ENCODE results near the gene EVI5.
"Not testable (repeated sequence)": the region's sequence is repeated elsewhere in the genome, so short reads cannot be mapped to it uniquely, and the experiment has no call there.

EVI5 gene

DNA sequence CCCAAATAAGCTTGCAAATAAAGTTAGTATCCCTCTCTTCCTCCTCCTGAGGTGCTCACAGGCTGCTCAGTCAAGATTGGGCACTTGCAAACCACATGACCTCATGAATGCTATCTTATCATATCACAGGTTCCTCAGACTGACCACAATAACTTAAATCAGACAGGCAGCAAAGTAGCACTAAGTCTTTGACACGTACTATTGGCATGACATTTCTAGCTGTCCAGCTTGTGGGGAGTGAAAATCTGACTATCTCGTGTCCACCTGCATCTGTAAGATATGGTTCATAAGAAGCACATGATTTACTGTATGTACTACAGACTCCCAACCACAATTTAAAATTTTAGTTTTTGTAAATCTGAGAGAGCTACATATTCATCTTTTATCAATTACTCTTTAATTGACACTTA lies 240.1 kb downstream of the EVI5 start:
- H3K4me3 ChIP-seq (ENCODE audit: low read depth, low read length) = no peak overlapping the region
- no peaks in the 10 kb centered on the region for H3K9me3 ChIP-seq (ENCODE audit: control insufficient read depth, insufficient read depth, low read length)
- H3K36me3 ChIP-seq (ENCODE audit: control insufficient read depth, insufficient read depth, low read length) = no peaks in the 10 kb centered on the region
- H3K9ac ChIP-seq (ENCODE audit: low read depth, low read length) = no peak overlapping the region
- H3K27me3 ChIP-seq (ENCODE audit: control insufficient read depth, insufficient read depth, low read length) = no peaks in the 10 kb centered on the region
- no peaks in the 10 kb centered on the region for H3K4me1 ChIP-seq (ENCODE audit: control insufficient read depth, insufficient read depth, low read length)

DNA sequence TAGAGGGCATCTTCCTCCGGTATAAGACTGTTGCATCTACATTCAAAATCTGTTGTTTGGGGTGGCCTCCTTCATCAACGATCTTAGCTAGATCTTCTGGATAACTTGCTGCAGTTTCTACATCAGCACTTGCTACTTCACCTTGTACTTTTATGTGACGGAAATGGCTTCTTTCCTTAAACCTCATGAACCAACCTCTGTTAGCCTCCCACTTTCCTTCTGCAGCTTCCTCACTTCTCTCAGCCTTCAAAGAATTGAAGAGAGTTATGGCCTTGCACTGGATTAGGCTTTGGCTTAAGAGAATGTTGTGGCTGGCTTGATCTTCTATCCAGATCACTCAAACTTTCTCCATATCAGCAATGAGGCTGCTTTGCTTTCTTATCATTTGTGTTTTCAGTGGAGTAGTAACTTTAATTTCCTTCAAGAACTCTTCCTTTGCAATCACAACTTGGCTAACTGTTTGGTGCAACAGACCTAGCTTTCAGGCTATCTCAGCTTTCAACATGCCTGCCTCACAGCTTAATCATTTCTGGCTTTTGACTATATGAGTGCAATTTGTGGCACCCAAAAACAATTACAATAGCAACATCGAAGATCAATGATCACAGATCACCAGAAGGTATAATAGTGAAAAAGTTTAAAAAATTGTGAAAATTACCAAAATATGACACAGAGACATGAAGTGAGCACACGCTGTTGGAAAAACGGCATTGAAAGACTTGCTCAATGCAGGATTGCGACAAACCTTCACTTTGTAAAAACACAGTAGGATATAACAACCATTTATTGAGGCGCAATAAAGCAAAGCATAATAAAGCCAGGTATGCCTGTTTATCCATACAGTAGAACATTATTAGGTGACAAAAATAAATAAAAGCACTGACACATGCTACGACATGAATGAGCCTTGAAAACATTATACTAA lies 241.5 kb downstream of the EVI5 start:
- no peaks in the 10 kb centered on the region for H3K4me1 ChIP-seq (ENCODE audit: control insufficient read depth, insufficient read depth, low read length)
- no peaks in the 10 kb centered on the region for H3K27me3 ChIP-seq (ENCODE audit: control insufficient read depth, insufficient read depth, low read length)
- no peaks in the 10 kb centered on the region for H3K9me3 ChIP-seq (ENCODE audit: control insufficient read depth, insufficient read depth, low read length)
- no peak overlapping the region for H3K9ac ChIP-seq (ENCODE audit: low read depth, low read length)
- no peaks in the 10 kb centered on the region for H3K36me3 ChIP-seq (ENCODE audit: control insufficient read depth, insufficient read depth, low read length)
- H3K4me3 ChIP-seq (ENCODE audit: low read depth, low read length) = no peak overlapping the region

DNA sequence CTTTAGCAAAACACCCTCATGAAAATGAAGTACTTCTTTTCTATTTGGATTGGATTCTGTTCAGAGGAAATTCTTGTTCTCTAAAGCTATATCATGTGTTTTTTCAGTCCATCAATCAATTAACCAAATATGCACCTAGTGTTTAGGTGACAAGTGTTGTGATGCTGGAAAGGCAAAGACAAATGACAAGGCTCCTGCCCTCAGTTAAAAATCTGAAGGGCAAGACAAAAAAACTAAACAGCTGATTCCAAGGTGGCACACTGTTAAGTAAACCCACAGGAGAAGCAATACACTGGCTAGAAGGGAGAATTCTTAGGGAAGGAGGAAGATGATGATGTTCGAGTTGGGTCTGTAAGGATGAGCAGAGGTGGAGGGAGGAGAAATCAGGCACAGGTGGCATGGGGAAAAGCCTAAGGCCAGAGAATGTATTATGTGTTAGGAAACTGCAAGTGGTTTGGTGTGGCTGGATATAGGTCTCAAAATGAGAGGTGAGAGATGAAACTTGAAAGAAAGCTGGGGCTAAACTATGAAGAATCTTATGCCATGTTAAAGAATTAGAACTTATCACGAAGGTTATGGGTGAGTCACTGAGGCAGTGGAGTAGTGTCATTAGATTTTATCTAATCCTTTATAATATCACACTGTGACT lies 246.4 kb downstream of the EVI5 start:
- no peak overlapping the region for H3K9ac ChIP-seq (ENCODE audit: low read depth, low read length)
- no peaks in the 10 kb centered on the region for H3K4me1 ChIP-seq (ENCODE audit: control insufficient read depth, insufficient read depth, low read length)
- H3K9me3 ChIP-seq (ENCODE audit: control insufficient read depth, insufficient read depth, low read length) = no peaks in the 10 kb centered on the region
- no peaks in the 10 kb centered on the region for H3K27me3 ChIP-seq (ENCODE audit: control insufficient read depth, insufficient read depth, low read length)
- H3K36me3 ChIP-seq (ENCODE audit: control insufficient read depth, insufficient read depth, low read length) = no peaks in the 10 kb centered on the region
- H3K4me3 ChIP-seq (ENCODE audit: low read depth, low read length) = no peak overlapping the region

DNA sequence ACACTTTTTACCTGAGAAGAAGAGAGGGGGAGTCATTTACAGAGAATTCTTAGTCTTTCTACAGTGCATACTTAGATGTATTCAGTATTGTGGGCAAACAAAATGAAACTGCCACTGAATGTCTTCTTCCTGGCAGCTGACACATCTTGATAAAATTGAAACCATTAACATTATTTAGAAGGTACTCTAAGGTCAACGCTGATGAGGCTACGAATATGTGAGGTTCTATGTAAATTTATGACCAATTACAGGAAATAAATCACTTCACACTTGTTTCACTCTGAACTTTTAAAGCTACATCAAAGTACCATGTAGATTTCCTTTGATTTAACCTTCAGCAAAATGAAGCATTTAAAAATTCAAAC lies 246.9 kb downstream of the EVI5 start:
- Histone ChIP-seq H3K36me3 (ENCODE audit: control insufficient read depth, insufficient read depth, low read length) (no peaks in the 10 kb centered on the region), H3K4me1 (ENCODE audit: control insufficient read depth, insufficient read depth, low read length) (no peaks in the 10 kb centered on the region), H3K27me3 (ENCODE audit: control insufficient read depth, insufficient read depth, low read length) (no peaks in the 10 kb centered on the region), H3K4me3 (ENCODE audit: low read depth, low read length) (no peak overlapping the region), H3K9me3 (ENCODE audit: control insufficient read depth, insufficient read depth, low read length) (no peaks in the 10 kb centered on the region), H3K9ac (ENCODE audit: low read depth, low read length) (no peak overlapping the region)

DNA sequence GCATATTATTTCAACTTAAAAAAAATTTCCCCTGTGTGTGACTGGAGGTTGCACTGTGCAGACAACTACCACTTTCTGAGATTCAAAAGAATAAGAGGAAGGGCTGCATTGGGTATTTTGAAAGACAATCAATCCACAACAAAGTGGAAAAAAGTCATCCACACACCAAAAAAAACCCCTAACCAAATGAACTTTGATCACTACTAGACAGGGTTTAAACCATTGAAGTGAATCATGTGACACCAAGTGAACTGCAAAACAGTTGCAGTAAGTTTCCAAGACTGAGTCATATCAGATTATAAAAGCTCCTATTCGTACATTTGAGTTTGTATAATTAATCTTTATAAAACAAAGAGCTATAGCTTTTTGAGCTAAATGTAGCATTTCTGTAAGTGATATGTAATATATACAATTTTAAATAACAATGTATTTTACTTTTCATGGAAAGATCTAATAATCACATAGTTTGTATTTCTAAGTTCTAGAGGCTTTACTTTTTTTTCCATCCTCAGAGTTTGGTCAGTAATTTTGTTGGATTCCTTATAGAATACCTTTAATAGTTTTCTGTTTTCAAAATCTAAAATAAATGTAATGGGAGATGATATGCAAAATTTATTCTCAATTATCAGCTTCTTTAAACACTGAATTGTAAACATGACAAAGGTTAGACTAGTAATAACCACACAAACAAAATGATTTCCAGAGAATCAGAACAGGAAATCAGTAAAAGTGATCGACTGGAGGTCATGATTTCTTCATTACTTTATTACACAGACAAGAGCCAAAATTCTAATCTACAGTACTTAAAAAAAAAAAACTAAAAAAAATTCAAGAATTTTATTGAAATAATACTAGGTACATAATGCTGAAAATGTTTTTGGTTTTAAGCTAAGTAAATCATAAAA lies 247.7 kb downstream of the EVI5 start:
- Histone ChIP-seq H3K4me1 (ENCODE audit: control insufficient read depth, insufficient read depth, low read length) (no peaks in the 10 kb centered on the region), H3K27me3 (ENCODE audit: control insufficient read depth, insufficient read depth, low read length) (no peaks in the 10 kb centered on the region), H3K4me3 (ENCODE audit: low read depth, low read length) (no peak overlapping the region), H3K36me3 (ENCODE audit: control insufficient read depth, insufficient read depth, low read length) (no peaks in the 10 kb centered on the region), H3K9me3 (ENCODE audit: control insufficient read depth, insufficient read depth, low read length) (no peaks in the 10 kb centered on the region), H3K9ac (ENCODE audit: low read depth, low read length) (no peak overlapping the region)

DNA sequence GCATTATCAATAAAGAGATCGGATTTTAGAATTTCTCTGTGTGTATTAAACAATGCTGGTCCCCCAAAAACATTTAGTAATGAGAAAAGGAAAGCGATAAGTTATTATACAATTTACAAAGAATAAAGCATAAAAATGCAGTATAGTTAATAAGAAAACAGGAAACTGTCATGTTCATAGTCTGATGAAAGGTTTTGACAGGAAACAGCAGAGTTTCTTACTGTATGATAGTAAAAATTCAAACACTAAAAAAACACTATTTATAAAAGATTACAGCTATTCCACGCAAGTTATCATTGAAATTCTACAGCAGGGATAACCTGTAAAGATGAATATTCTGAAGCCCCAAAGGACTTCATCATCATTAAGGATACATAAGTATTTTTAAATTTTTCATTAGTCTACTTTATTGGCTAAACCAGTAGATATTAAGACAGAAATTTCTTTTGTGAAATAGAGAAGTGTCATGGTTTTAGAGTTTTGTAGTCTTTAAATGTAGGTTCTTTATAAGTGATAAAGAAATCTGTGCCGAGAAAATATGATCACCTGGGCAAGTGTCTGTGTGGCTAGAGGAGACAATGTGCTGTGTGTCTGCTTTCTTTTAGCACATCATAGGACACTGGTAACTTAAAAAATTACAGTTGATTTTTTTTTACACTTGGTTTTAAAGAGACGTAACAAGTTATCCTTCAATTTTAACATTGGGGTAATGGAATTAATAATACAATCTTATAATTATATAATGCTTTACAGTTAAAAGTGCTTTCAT lies 248.5 kb downstream of the EVI5 start:
- Histone ChIP-seq H3K4me3 (ENCODE audit: low read depth, low read length) (no peak overlapping the region), H3K27me3 (ENCODE audit: control insufficient read depth, insufficient read depth, low read length) (no peaks in the 10 kb centered on the region), H3K9ac (ENCODE audit: low read depth, low read length) (no peak overlapping the region), H3K36me3 (ENCODE audit: control insufficient read depth, insufficient read depth, low read length) (no peaks in the 10 kb centered on the region), H3K4me1 (ENCODE audit: control insufficient read depth, insufficient read depth, low read length) (no peaks in the 10 kb centered on the region), H3K9me3 (ENCODE audit: control insufficient read depth, insufficient read depth, low read length) (no peaks in the 10 kb centered on the region)

DNA sequence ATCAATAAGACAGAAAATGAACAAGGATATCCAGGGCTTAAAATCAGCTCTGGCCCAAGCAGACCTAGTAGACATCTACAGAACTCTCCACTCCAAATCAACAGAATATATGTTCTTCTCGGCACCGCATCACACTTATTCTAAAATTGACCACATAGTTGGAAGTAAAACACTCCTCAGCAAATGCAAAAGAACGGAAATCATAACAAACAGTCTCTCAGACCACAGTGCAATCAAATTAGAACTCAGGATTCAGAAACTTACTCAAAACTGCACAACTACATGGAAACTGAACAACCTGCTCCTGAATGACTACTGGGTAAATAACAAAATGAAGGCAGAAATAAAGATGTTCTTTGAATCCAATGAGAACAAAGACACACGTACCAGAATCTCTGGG lies 252.5 kb downstream of the EVI5 start:
- not testable (repeated sequence) for H3K9me3 ChIP-seq (ENCODE audit: control insufficient read depth, insufficient read depth, low read length); H3K36me3 ChIP-seq (ENCODE audit: control insufficient read depth, insufficient read depth, low read length); H3K27me3 ChIP-seq (ENCODE audit: control insufficient read depth, insufficient read depth, low read length); H3K9ac ChIP-seq (ENCODE audit: low read depth, low read length); H3K4me1 ChIP-seq (ENCODE audit: control insufficient read depth, insufficient read depth, low read length); H3K4me3 ChIP-seq (ENCODE audit: low read depth, low read length)

DNA sequence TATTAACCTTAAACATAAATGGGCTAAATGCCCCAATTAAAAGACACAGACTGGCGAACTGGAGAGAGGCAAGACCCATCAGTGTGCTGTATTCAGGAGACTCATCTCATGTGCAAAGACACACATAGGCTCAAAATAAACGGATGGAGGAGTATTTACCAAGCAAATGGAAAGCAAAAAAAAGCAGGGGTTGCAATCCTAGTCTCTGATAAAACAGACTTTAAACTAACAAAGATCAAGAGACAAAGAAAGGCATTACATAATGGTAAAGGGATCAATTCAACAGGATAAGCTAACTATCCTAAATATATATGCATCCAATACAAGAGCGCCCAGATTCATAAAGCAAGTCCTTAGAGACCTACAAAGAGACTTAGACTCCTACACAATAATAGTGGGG lies 253.0 kb downstream of the EVI5 start:
- H3K4me3 ChIP-seq (ENCODE audit: low read depth, low read length); H3K4me1 ChIP-seq (ENCODE audit: control insufficient read depth, insufficient read depth, low read length); H3K9me3 ChIP-seq (ENCODE audit: control insufficient read depth, insufficient read depth, low read length); H3K27me3 ChIP-seq (ENCODE audit: control insufficient read depth, insufficient read depth, low read length); H3K36me3 ChIP-seq (ENCODE audit: control insufficient read depth, insufficient read depth, low read length); H3K9ac ChIP-seq (ENCODE audit: low read depth, low read length): not testable (repeated sequence)

DNA sequence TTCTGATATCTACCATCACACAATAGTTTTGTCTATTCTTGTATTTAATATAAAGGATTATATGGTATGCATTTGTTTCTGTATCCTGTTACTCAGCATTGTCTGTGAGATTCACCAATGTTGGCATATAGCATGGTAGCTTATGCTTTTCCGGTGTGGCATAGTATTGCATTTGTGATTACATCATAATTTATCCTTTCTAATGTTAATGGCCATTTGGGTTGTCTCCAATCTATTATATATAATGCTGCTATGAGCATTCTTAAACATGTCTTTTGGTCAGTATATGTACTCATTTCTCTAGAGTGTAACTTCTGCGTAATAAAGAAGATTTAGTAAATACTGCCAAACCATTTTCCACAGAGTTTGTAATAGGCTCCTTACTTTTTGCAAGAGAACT lies 257.2 kb downstream of the EVI5 start:
- H3K27me3 ChIP-seq (ENCODE audit: control insufficient read depth, insufficient read depth, low read length) = no peaks in the 10 kb centered on the region
- no peaks in the 10 kb centered on the region for H3K9me3 ChIP-seq (ENCODE audit: control insufficient read depth, insufficient read depth, low read length)
- no peaks in the 10 kb centered on the region for H3K4me1 ChIP-seq (ENCODE audit: control insufficient read depth, insufficient read depth, low read length)
- H3K4me3 ChIP-seq (ENCODE audit: low read depth, low read length) = no peak overlapping the region
- no peak overlapping the region for H3K9ac ChIP-seq (ENCODE audit: low read depth, low read length)
- H3K36me3 ChIP-seq (ENCODE audit: control insufficient read depth, insufficient read depth, low read length) = no peaks in the 10 kb centered on the region

DNA sequence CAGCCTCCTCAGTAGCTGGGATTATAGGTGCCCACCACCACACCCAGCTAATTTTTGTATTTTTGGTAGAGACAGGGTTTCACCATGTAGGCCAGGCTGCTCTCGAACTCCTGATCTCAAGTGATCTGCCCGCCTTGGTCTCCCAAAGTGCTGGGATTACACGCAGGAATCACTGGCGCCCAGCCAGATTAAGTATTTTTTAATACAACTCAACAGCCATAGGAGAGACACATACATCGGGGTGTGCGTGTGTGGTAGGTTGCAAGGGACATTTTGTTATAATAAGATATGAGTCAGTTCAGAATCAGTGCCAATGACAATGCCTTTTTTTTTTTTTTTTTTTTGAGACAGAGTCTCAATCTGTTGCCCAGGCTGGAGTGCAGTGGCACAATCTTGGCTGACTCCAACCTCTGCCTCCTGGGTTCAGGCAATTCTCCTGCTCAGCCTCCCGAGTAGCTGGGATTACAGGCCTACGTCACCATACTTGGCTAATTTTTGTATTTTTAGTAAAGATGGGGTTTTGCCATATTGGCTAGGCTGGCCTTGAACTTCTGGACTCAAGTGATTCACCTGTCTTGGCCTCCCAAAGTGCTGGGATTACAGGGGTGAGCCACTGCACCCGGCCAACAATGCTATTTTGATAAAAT lies 259.8 kb downstream of the EVI5 start:
- H3K9me3 ChIP-seq (ENCODE audit: control insufficient read depth, insufficient read depth, low read length); H3K36me3 ChIP-seq (ENCODE audit: control insufficient read depth, insufficient read depth, low read length): not testable (repeated sequence)

DNA sequence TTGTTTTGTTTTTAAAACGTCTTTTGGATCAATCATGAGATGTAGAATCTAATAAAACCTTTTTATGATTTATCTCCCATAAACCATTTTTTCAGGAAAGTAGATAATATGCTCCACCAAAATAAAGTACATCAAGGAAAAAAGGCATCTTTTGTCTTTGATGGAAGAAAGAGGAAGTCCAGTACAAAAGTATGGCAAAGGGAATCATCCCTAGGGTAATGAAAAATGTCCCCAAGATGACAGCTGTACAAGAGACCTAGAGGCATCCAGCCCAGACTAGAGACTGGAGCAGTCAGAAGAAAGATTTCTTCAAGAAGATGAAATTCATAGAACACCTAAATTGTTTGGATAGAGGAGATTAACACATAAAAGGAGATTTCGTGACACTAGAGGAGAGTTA lies 265.9 kb downstream of the EVI5 start:
- Histone ChIP-seq H3K4me1 (ENCODE audit: control insufficient read depth, insufficient read depth, low read length) (no peaks in the 10 kb centered on the region), H3K9ac (ENCODE audit: low read depth, low read length) (no peak overlapping the region), H3K27me3 (ENCODE audit: control insufficient read depth, insufficient read depth, low read length) (no peaks in the 10 kb centered on the region), H3K9me3 (ENCODE audit: control insufficient read depth, insufficient read depth, low read length) (no peaks in the 10 kb centered on the region), H3K4me3 (ENCODE audit: low read depth, low read length) (no peak overlapping the region), H3K36me3 (ENCODE audit: control insufficient read depth, insufficient read depth, low read length) (no peaks in the 10 kb centered on the region)

More for the DNA sequence above, 259.8 kb downstream of the EVI5 start:
- not testable (repeated sequence) for H3K9ac ChIP-seq (ENCODE audit: low read depth, low read length); H3K4me3 ChIP-seq (ENCODE audit: low read depth, low read length); H3K27me3 ChIP-seq (ENCODE audit: control insufficient read depth, insufficient read depth, low read length); H3K4me1 ChIP-seq (ENCODE audit: control insufficient read depth, insufficient read depth, low read length)
